K562 (cell line): ENCODE data around the gene AJAP1. TPM values are rescaled to one million over a fixed set of nuclear protein-coding genes. Genes with fewer than 3 reads are reported as not detected.

Experiments used
- ATAC-seq: fragments of 200-7000 bp; cut with Tn5 transposase; 3 replicates; pipeline ENCODE4 v1.9.1; 2020; ENCODE audit warnings: moderate library complexity
- BruUV-seq: library from RNA; stranded (reverse); fragments of 400-500 nt; replicated peaks from 2 replicates; lab custom pipeline; 2021; lab: Mats Ljungman, UMichigan
- CTCF ChIA-PET: fragments of 300-600 bp; formaldehyde crosslinking; extraction: SDS; loops from one replicate; lab custom pipeline; 2021; ENCODE audit warnings: low intra/inter-chr PET ratio; lab: Yijun Ruan, JAX
- POLR2A ChIA-PET: fragments of 300-600, 350-650 bp; sonication (Branson Sonifier 250); formaldehyde crosslinking; extraction: SDS; loops from one replicate; lab custom pipeline; 2021; ENCODE audit warnings: antibody characterized with exemption, inconsistent platforms; lab: Yijun Ruan, JAX
- DNase-seq, 4 experiments: peaks; one replicate each; pipeline versions ENCODE4 v3.0.0 to v3.0.0-alpha.2; 2011 to 2018; ENCODE audit warnings: low spot score in 3 of 4, mixed read lengths in 3 of 4; ENCODE audit errors: extremely low read depth in 1 of 4
- FAIRE-seq: peaks from 2 replicates; lab custom pipeline; 2011; peaks lifted over from hg19 to GRCh38; lab: Jason Lieb, UNC
- H2AFZ ChIP-seq: 2 replicates; pipeline ENCODE4 v1.6.0; 2011; ENCODE audit warnings: low read depth, low read length, control low read depth, inconsistent platforms
- H3K27ac ChIP-seq: fragments of 200-600 bp; 3 replicates; pipeline ENCODE4 v1.8.0; 2011; ENCODE audit warnings: low read depth, mild to moderate bottlenecking, control low read depth, inconsistent platforms, low read length, moderate library complexity, mixed read lengths; ENCODE audit errors: extremely low read depth
- H3K27me3 ChIP-seq, 2 experiments: fragments of 300-600 bp in 1 of 2; 2 replicates in 1 of 2; 3 replicates in 1 of 2; pipeline versions ENCODE4 v1.6.0 to v1.8.0; 2011; ENCODE audit warnings: inconsistent platforms in 2 of 2, low read length in 2 of 2, mild to moderate bottlenecking in 1 of 2, mixed read lengths in 1 of 2, moderate library complexity in 1 of 2; ENCODE audit not compliant: control insufficient read depth in 2 of 2, insufficient read depth in 2 of 2
- H3K36me3 ChIP-seq: fragments of 300-600 bp; 3 replicates; pipeline ENCODE4 v1.8.0; 2011; ENCODE audit warnings: mild to moderate bottlenecking, low read length, inconsistent platforms; ENCODE audit not compliant: control insufficient read depth, insufficient read depth
- H3K4me1 ChIP-seq, 2 experiments: fragments of 200-600 bp in 1 of 2; replicated peaks in 1 of 2; 2 replicates in 1 of 2; 3 replicates in 1 of 2; pipeline versions ENCODE4 v1.5.1 to v1.8.0; 2011; ENCODE audit warnings: inconsistent platforms in 2 of 2, low read length in 2 of 2, mild to moderate bottlenecking in 1 of 2, mixed read lengths in 1 of 2, moderate library complexity in 1 of 2; ENCODE audit not compliant: control insufficient read depth in 2 of 2, insufficient read depth in 2 of 2
- H3K4me2 ChIP-seq: 2 replicates; pipeline ENCODE4 v1.6.1; 2011; ENCODE audit warnings: low read length, control low read depth, inconsistent platforms, mixed read lengths; ENCODE audit not compliant: insufficient read depth
- H3K4me3 ChIP-seq: fragments of 200-600 bp; sonication (generic), shearing (Covaris generic); 2 replicates; pipeline ENCODE4 v1.5.1; 2016; ENCODE audit warnings: control low read depth, inconsistent platforms
- H3K79me2 ChIP-seq: fragments of 200-600 bp; 3 replicates; pipeline ENCODE4 v1.8.0; 2011; ENCODE audit warnings: low read length, inconsistent platforms; ENCODE audit not compliant: control insufficient read depth, insufficient read depth
- H3K9ac ChIP-seq, 2 experiments: 2 replicates each; pipeline versions ENCODE4 v1.6.0 to v1.6.1; 2011; ENCODE audit warnings: low read depth in 2 of 2, low read length in 2 of 2, control low read depth in 1 of 2, inconsistent platforms in 1 of 2, mild to moderate bottlenecking in 1 of 2, mixed read lengths in 1 of 2; ENCODE audit not compliant: insufficient read depth in 1 of 2
- H3K9me1 ChIP-seq: one replicate; pipeline ENCODE4 v1.6.0; 2011; ENCODE audit warnings: inconsistent platforms, mild to moderate bottlenecking, low read length, moderate library complexity; ENCODE audit not compliant: control insufficient read depth, insufficient read depth
- H3K9me3 ChIP-seq: replicated peaks from 2 replicates; pipeline ENCODE4 v1.5.1; 2011; ENCODE audit warnings: low read depth, low read length, inconsistent platforms; ENCODE audit not compliant: control insufficient read depth, insufficient read depth
- H4K20me1 ChIP-seq: replicated peaks from 2 replicates; pipeline ENCODE4 v1.6.1; 2011; ENCODE audit warnings: low read length, inconsistent platforms, mixed read lengths; ENCODE audit not compliant: control insufficient read depth, insufficient read depth
- CBFA2T2 ChIP-seq: fragments of 450-650 bp; conservative IDR thresholded peaks from 2 replicates; pipeline ENCODE4 v1.6.1; 2017; ENCODE audit warnings: mild to moderate bottlenecking
- ETV5 ChIP-seq: sonication (generic); formaldehyde crosslinking; IDR thresholded peaks from 2 replicates; pipeline ENCODE4 v1.4.0; 2020; ENCODE audit warnings: low read depth, mild to moderate bottlenecking, missing genetic modification reagents
- HDAC6 ChIP-seq: IDR thresholded peaks from 2 replicates; pipeline ENCODE4 v1.6.1; 2012; ENCODE audit warnings: low read depth, mild to moderate bottlenecking, control low read depth, inconsistent platforms, low read length, moderate library complexity
- NFRKB ChIP-seq: fragments of 450-650 bp; IDR thresholded peaks from 2 replicates; pipeline ENCODE4 v1.6.1; 2016; ENCODE audit warnings: low read depth
- RBM14 ChIP-seq: fragments of 200-400 bp; formaldehyde crosslinking; IDR thresholded peaks from 2 replicates; pipeline ENCODE4 v1.6.1; 2018; ENCODE audit warnings: low read depth, mild to moderate bottlenecking, low read length, moderate library complexity, borderline replicate concordance; ENCODE audit not compliant: insufficient read depth
- RBM25 ChIP-seq: fragments of 200-400 bp; formaldehyde crosslinking; IDR thresholded peaks from 2 replicates; pipeline ENCODE4 v1.6.1; 2018; ENCODE audit warnings: low read length, low read depth, moderate library complexity; ENCODE audit not compliant: severe bottlenecking
- RERE ChIP-seq: sonication (generic); formaldehyde crosslinking; IDR thresholded peaks from 2 replicates; pipeline ENCODE4 v1.8.0; 2023; ENCODE audit warnings: missing genetic modification reagents, mild to moderate bottlenecking, borderline replicate concordance
- RFX7 ChIP-seq: fragments of 250-450 bp; sonication (Bioruptor Pico); IDR thresholded peaks from 2 replicates; pipeline ENCODE4 v1.5.1; 2021; ENCODE audit warnings: mild to moderate bottlenecking
- SP2 ChIP-seq: IDR thresholded peaks from 2 replicates; pipeline ENCODE4 v1.6.1; 2011; ENCODE audit warnings: mild to moderate bottlenecking, low read depth, low read length, moderate library complexity; ENCODE audit not compliant: poor library complexity, severe bottlenecking; ENCODE audit errors: extremely low read depth
- TAF1 ChIP-seq: IDR thresholded peaks from 2 replicates; pipeline ENCODE4 v1.6.1; 2011; ENCODE audit warnings: mild to moderate bottlenecking, low read length, moderate library complexity; ENCODE audit not compliant: insufficient read depth, control insufficient read depth, severe bottlenecking; ENCODE audit errors: extremely low read depth
- UBTF ChIP-seq, 2 experiments: IDR thresholded peaks; 2 replicates each; pipeline ENCODE4 v1.6.1; 2012; ENCODE audit warnings: improper control_type of control experiment in 2 of 2, low read depth in 2 of 2, low read length in 2 of 2, borderline replicate concordance in 1 of 2
- YY1 ChIP-seq, 3 experiments: IDR thresholded peaks; 2 replicates each; pipeline ENCODE4 v1.6.1; 2011; ENCODE audit warnings: low read length in 2 of 3, mild to moderate bottlenecking in 2 of 3, moderate library complexity in 2 of 3, borderline replicate concordance in 1 of 3, control low read depth in 1 of 3, low read depth in 1 of 3; ENCODE audit not compliant: insufficient read depth in 3 of 3, insufficient replicate concordance in 2 of 3, control insufficient read depth in 1 of 3, insufficient read length in 1 of 3; ENCODE audit errors: extremely low read depth in 1 of 3
- WGBS: fragments of 100-300 bp; shearing (Covaris generic); methylation state at CpG from one replicate; pipeline ENCODE4 v1.1.6; 2016; ENCODE audit warnings: low coverage, mixed read lengths; ENCODE audit not compliant: insufficient coverage; ENCODE audit errors: missing lambda C conversion rate; 5-methylcytosine and 5-hydroxymethylcytosine counted together
- in situ Hi-C: fragments of 300-500 bp; cut with MboI; formaldehyde crosslinking; loops from 4 replicates; pipeline ENCODE4 v1.15.0; 2018; ENCODE audit warnings: inconsistent platforms, mixed read lengths
- intact Hi-C: fragments of 100-400 bp; cut with micrococcal nuclease; formaldehyde crosslinking; loops from 2 replicates; pipeline ENCODE4 v1.14.2; 2022
- polyA plus RNA-seq, 8 experiments: library from polyadenylated mRNA; depleted of rRNA in 4 of 8; stranded (reverse) in 5 of 8; unstranded in 3 of 8; fragments of >200 nt; fragmentation: Nextera tagmentation in 2 of 8; fragmentation: Illumina TruSeq in 1 of 8; extraction: Ambion mirVana in 2 of 8; extraction: Trizol in 1 of 8; gene quantifications; 2 replicates each; pipeline versions ENCODE4 v1.2.1 to v1.2.3, GENCODE V29; 2011 to 2014; ENCODE audit warnings: inconsistent platforms in 1 of 8, missing spikeins in 1 of 8
- total RNA-seq, 7 experiments: library from RNA; depleted of rRNA in 6 of 7; stranded (reverse); fragments of >200 nt in 6 of 7; fragmentation: Illumina TruSeq in 2 of 7; extraction: Trizol in 2 of 7; gene quantifications; 2 replicates each; pipeline versions ENCODE4 v1.2.1 to v1.2.3, GENCODE V29; 2011 to 2021; ENCODE audit warnings: low replicate concordance in 1 of 7

The AJAP1 gene
- total and polyA plus RNA-seq, 9 of the 15 experiments (the other 6 are each of a cell fraction or from before 2014, with no cell fraction given), result not detected

GRCh38 chr1:4787551-4787950 lies 133.1 kb downstream of the AJAP1 start (continued):
- TF ChIP-seq RBM25 (no peak), YY1 (IDR thresholded peaks at IDR 0.05; ENCODE audit: borderline replicate concordance in 1 of 3, control insufficient read depth in 1 of 3, extremely low read depth in 1 of 3, insufficient read depth in 3 of 3, insufficient read length in 1 of 3, insufficient replicate concordance in 2 of 3, low read depth in 1 of 3, low read length in 2 of 3) (no peak)

- BruUV-seq, result no TSS peak
- TF ChIP-seq NFRKB, result no peak
- TF ChIP-seq SP2, result no peak
- no peak for TF ChIP-seq ETV5
- no peak for TF ChIP-seq RFX7 (CRISPR knock-in tag)
- no peak for TF ChIP-seq TAF1
- no peak for TF ChIP-seq UBTF (IDR thresholded peaks at IDR 0.05; ENCODE audit: borderline replicate concordance in 1 of 2, low read depth in 2 of 2, low read length in 2 of 2)
- no peak for TF ChIP-seq CBFA2T2
- TF ChIP-seq RERE (CRISPR knock-in tag), result no peak
- TF ChIP-seq HDAC6, result no peak
- no peak for TF ChIP-seq RBM14
Measured at GRCh38 chr1:4792565-4792964, 138.2 kb downstream of the AJAP1 start.

More at GRCh38 chr1:4792565-4792964, 138.2 kb downstream of the AJAP1 start:
- intact Hi-C loops (no loop called here), in situ Hi-C loops (no loop called here)
- DNase-seq (no peak), ATAC-seq (no peak), FAIRE-seq (no peak)
- no peaks in the 10 kb centered on the region for H3K4me1 ChIP-seq
- H3K4me2 ChIP-seq, result no peak overlapping the region
- no peak overlapping the region for H3K9ac ChIP-seq
- no peaks in the 10 kb centered on the region for H4K20me1 ChIP-seq
- H3K9me1 ChIP-seq, result no peaks in the 10 kb centered on the region
- POLR2A ChIA-PET, result no interaction called here
- H3K9me3 ChIP-seq, result no peaks in the 10 kb centered on the region
- CTCF ChIA-PET, result no interaction called here
- no peaks in the 10 kb centered on the region for H3K36me3 ChIP-seq
- H3K27ac ChIP-seq, result no peak overlapping the region
- H2AFZ ChIP-seq, result no peak overlapping the region
- H3K79me2 ChIP-seq, result no peaks in the 10 kb centered on the region
- 3% methylated on average over 4 of the region's 4 CpGs for WGBS
- H3K27me3 ChIP-seq, result no peaks in the 10 kb centered on the region; a peak in 1 of 5 replicates
- no peak overlapping the region for H3K4me3 ChIP-seq
